Suprapubic skin (tissue), 4 donors: ENCODE results near the gene TMEM89.

ENCODE experiments used
- CTCF ChIP-seq, 2 donors: fragments of 200-600 bp in 1 of 2; fragments of 450-650 bp in 1 of 2; sonication (generic) in 1 of 2; IDR thresholded peaks; one replicate each; pipeline ENCODE4 v1.5.1; 2016 to 2019; ENCODE audit warnings: antibody characterized with exemption in 2 of 2, mild to moderate bottlenecking in 1 of 2, moderate library complexity in 1 of 2
- EP300 ChIP-seq: sonication (generic); formaldehyde crosslinking; IDR thresholded peaks from one replicate; pipeline ENCODE4 v1.6.1; 2017; ENCODE audit warnings: antibody characterized with exemption
- POLR2A ChIP-seq, 2 donors: fragments of 450-650 bp; IDR thresholded peaks; one replicate each; pipeline ENCODE4 v1.6.1; 2017; ENCODE audit warnings: antibody characterized with exemption in 2 of 2, mild to moderate bottlenecking in 2 of 2, moderate library complexity in 2 of 2
- POLR2AphosphoS5 ChIP-seq, 3 donors: sonication (generic); formaldehyde crosslinking; IDR thresholded peaks; one replicate each; pipeline ENCODE4 v1.6.1; 2017; ENCODE audit warnings: antibody characterized with exemption in 3 of 3

GRCh38 chr3:48662145-48662752 is 40.7 kb upstream of the TMEM89 start:
- TF ChIP-seq CTCF (IDR thresholded peaks at IDR 0.05) (no peak), POLR2A (IDR thresholded peaks at IDR 0.05) (no peak), EP300 (no peak), POLR2AphosphoS5 (IDR thresholded peaks at IDR 0.05) (no peak)
